Activated CD4-positive, alpha-beta memory T cell treated with anti-CD3 and anti-CD28 coated beads, Interleukin-2, amount 10 ng/mL, durations not matched to agents 7 days and 5 days (primary cell): ENCODE measurements around the gene ADGRD1. TPM values are rescaled to one million over a fixed set of nuclear protein-coding genes. Genes with fewer than 3 reads are reported as not detected.

Experiments used
- CTCF ChIA-PET: fragments of 350-600 bp; sonication (Branson Sonifier 250); formaldehyde crosslinking; loops from one replicate; lab custom pipeline; 2021; ENCODE audit warnings: antibody characterized with exemption, inconsistent platforms; lab: Charles Lee
- POLR2A ChIA-PET: fragments of 350-600 bp; sonication (Branson Sonifier 250); formaldehyde crosslinking; loops from one replicate; lab custom pipeline; 2021; ENCODE audit warnings: antibody characterized with exemption; lab: Charles Lee
- DNase-seq: peaks from one replicate; pipeline ENCODE4 v3.0.0-alpha.2; 2020
- H3K27ac Mint-ChIP-seq: one replicate; pipeline ENCODE4 v1.8.0; 2021; ENCODE audit warnings: mild to moderate bottlenecking, mixed read lengths
- H3K27me3 Mint-ChIP-seq: one replicate; pipeline ENCODE4 v1.8.0; 2021; ENCODE audit warnings: mixed read lengths
- H3K36me3 Mint-ChIP-seq: one replicate; pipeline ENCODE4 v1.8.0; 2021; ENCODE audit warnings: low read depth, mixed read lengths
- H3K4me1 Mint-ChIP-seq: one replicate; pipeline ENCODE4 v1.8.0; 2021; ENCODE audit warnings: mixed read lengths
- H3K4me3 Mint-ChIP-seq: one replicate; pipeline ENCODE4 v1.8.0; 2021; ENCODE audit warnings: mild to moderate bottlenecking, mixed read lengths
- H3K9me3 Mint-ChIP-seq: one replicate; pipeline ENCODE4 v1.8.0; 2021; ENCODE audit warnings: mixed read lengths
- total RNA-seq, 2 experiments: library from RNA; stranded (reverse); gene quantifications; one replicate each; pipeline ENCODE4 v1.2.3, GENCODE V29; 2021

The ADGRD1 gene
- total RNA-seq, 2 experiments from 2014 or later, result 0.23 TPM; not detected in 1

DNA sequence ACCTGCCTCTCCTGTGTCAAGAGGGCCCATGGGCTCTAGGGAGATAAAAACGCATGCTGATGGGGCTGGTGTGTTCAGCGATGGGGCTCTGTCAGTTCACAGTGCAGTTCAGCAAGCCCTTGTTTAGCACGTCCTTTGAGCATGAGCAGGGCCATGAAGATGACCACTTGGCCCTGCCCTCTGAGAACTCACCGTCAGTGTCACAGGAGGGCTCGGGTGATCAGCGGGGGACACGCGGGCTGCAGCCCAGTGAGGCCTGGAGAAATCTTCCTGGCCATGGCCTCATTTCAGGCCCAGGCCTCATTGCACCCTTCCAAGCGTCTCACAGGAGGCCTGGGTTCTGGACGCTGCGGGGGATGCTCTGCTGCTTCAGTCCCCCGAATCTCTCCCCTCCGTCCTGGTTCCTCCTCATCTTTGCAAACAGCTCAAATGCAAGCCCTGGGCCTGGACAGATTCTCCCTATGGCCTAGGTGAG, 181.6 kb downstream of the ADGRD1 start:
- Mint-ChIP-seq H3K4me3 (no peak overlapping the region), H3K9me3 (no peaks in the 10 kb centered on the region), H3K36me3 (no peaks in the 10 kb centered on the region), H3K4me1 (no peaks in the 10 kb centered on the region), H3K27ac (no peak overlapping the region), H3K27me3 (no peaks in the 10 kb centered on the region)
- DNase-seq, result peak; percentile 1
- ChIA-PET POLR2A (no interaction called here), CTCF (interaction anchor here (5.6 kb wide), 1 partner anchor 30 kb away, joined by 86 read pairs; no protein-coding TSS in a partner anchor)

DNA sequence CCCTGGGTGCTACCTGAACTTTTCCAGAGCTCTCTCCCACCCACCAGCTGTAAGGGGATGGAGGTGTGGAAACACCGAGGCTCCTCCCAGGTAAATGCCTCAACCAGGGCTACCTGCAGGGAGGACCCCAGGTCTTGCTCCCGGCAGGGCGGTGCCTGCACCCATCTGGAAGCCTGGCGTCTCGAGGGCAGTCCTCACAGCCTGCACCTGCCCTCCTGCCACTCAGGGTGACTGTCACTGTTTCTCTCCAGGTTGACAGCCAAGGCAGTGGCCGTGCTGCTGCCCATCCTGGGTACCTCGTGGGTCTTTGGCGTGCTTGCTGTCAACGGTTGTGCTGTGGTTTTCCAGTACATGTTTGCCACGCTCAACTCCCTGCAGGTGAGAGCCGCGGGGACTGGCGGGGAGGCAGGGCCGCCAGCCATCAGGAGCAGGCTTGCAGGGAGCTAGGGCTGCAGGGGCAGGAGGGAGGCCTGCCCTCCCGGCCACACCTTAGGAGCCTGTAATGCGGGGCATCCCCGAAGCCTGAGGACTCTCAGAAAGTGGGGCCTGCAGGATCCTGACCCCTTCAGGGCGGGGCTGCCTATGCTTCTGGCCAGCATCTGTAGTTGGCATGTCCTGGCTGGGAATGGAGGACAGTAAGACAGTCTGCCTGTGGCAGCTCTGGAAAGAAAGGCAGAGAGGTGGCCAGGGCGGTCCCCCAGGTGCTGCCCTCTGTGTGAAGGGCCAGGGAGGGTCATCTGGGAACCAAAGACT, 182.3 kb downstream of the ADGRD1 start:
- H3K27ac Mint-ChIP-seq, result no peak overlapping the region
- no peaks in the 10 kb centered on the region for H3K9me3 Mint-ChIP-seq

DNA sequence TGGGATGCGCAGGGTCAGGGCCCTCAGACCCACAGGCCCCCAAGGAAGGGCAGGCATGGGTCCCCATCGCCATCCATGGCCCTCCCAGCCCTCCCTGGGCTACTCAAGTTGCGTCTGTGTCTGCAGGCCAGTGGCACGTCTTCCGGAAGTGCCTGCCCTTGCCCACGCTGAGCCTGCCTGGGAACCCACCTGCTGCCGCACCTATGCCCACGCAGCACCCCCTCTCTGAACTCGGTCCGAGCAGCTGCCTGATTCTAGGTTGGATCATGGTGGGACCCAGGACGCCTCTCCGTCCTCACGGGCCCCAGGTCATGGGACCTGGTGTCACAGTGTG, 182.8 kb downstream of the ADGRD1 start:
- POLR2A ChIA-PET, result no interaction called here
- Mint-ChIP-seq H3K4me3 (no peak overlapping the region), H3K27ac (no peak overlapping the region), H3K9me3 (no peaks in the 10 kb centered on the region), H3K36me3 (no peaks in the 10 kb centered on the region), H3K27me3 (no peaks in the 10 kb centered on the region), H3K4me1 (no peaks in the 10 kb centered on the region)
- CTCF ChIA-PET, result no interaction called here
- no peak for DNase-seq

More for the DNA sequence above, 182.3 kb downstream of the ADGRD1 start:
- H3K4me1 Mint-ChIP-seq, result no peaks in the 10 kb centered on the region
- no peak overlapping the region for H3K4me3 Mint-ChIP-seq
- H3K36me3 Mint-ChIP-seq, result no peaks in the 10 kb centered on the region
- CTCF ChIA-PET, result no interaction called here
- no peaks in the 10 kb centered on the region for H3K27me3 Mint-ChIP-seq
- peak; percentile 8 for DNase-seq
- POLR2A ChIA-PET, result no interaction called here

DNA sequence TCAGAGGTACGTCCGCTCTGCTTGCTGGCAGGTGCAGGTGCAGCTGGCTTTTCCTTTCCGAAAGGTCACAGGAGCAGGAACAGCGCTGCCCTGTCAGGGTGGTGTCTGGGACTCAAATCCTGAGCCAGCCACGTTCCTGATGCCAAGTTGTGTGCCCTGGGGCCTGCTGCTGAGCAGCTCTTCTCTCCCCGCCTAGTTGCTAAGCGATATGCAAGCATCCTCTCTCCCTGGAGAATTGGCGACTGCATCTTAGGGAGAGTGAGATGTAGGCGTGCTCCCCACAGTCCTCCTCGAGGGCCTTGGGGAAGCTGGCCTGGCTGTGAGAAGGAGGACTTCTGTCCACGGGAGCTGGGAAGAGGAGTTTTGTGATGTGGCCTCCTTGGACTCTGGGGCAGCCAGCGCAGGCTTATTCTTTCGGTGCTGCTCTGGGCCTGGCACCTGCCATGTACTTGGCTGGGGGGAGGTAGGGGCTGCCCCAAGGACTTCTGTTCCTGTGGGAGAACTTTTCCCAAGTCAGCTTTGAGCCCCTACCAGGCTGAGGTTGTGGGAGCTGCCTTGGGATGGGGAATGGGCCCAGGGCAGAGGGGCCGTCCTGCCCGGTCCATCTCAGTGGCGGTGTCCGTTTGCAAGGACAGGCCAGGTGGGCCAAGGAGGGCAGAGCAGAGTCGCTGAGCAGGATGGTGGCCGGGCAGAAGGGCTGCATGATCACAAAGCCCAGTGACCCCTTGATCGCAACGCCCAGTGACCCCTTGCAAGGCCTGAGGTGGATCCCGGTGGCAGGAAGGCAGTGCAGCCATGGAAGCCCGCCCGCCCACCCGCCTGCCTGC, 183.5 kb downstream of the ADGRD1 start:
- no peaks in the 10 kb centered on the region for H3K36me3 Mint-ChIP-seq
- no peak overlapping the region for H3K27ac Mint-ChIP-seq
- peak; percentile 5 for DNase-seq
- no peaks in the 10 kb centered on the region for H3K27me3 Mint-ChIP-seq
- POLR2A ChIA-PET, result no interaction called here
- no peak overlapping the region for H3K4me3 Mint-ChIP-seq
- CTCF ChIA-PET, result no interaction called here
- no peaks in the 10 kb centered on the region for H3K9me3 Mint-ChIP-seq
- H3K4me1 Mint-ChIP-seq, result no peaks in the 10 kb centered on the region

DNA sequence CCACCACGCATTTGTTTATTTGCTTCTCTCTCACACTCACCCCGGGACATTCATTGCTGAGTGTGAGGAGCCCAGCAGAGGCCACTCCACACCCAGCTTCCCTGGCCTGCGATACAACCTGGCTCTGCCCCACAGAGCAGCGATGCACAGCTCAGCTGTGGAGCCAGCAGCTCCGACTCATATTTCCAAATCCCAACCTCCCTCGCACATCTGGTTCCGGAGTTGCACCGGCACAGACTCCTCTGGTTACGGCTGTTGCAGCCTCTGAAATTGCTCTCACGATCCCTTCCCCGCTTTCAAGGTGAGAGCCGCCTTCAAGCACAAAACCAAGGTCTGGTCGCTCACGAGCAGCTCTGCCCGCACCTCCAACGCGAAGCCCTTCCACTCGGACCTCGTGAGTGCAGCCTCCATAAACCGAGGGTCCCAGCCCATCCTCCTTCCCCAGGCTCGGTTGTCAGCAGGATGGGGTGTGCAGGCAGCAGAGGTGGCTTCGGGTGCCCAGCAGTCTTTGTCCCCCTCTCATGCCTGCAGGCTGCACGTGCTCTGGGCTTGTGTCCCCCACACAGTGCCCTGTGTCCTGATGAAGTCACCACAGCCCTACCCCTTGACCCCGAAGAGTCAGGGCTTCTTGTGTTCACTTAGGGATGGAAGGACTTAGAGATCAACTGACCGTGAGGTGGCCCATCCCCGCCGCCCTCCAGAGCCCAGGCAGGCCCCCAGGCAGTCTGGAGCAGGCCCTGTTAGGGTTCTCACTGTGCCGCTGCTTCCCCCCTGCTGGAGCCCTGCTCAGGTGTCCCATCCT, 184.3 kb downstream of the ADGRD1 start:
- DNase-seq, result peak; percentile 3
- no peaks in the 10 kb centered on the region for H3K4me1 Mint-ChIP-seq
- no peaks in the 10 kb centered on the region for H3K36me3 Mint-ChIP-seq
- no peak overlapping the region for H3K27ac Mint-ChIP-seq
- no peaks in the 10 kb centered on the region for H3K9me3 Mint-ChIP-seq
- POLR2A ChIA-PET, result no interaction called here
- no peaks in the 10 kb centered on the region for H3K27me3 Mint-ChIP-seq
- CTCF ChIA-PET, result no interaction called here
- no peak overlapping the region for H3K4me3 Mint-ChIP-seq

DNA sequence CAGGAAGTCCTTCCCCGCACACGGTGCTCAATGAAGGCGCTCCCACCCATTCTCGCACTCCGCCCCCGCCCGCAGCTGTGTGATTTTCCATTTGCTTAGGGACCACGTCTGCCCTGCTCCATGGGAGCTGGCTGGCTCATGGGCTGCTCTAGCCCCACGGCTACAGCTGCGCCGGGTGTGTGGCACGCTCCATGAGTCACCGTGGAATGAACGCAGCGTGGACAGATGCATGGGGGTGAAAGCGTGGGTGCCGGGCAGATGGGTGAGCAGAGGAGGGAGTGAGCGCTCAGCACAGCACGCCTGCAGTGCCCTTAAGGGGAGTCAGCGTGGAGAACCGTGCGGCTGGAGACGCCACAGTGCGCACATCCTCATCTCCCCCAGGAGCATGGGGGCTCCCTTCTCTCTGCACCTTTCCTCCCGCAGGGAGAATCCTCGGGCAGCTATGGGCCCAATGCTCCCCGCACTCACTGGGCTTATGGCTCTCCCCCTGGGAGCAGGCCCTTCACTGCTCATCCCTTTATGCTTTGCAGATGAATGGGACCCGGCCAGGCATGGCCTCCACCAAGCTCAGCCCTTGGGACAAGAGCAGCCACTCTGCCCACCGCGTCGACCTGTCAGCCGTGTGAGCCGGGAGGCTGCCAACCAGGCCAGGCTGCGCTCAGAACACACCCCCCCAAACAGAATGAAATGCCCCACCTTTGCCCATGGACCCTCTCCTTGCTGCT, 185.1 kb downstream of the ADGRD1 start:
- Mint-ChIP-seq H3K36me3 (no peaks in the 10 kb centered on the region), H3K27me3 (no peaks in the 10 kb centered on the region), H3K4me3 (no peak overlapping the region), H3K27ac (no peak overlapping the region), H3K9me3 (no peaks in the 10 kb centered on the region), H3K4me1 (no peaks in the 10 kb centered on the region)
- ChIA-PET CTCF (no interaction called here), POLR2A (no interaction called here)
- peak; percentile 7 for DNase-seq

DNA sequence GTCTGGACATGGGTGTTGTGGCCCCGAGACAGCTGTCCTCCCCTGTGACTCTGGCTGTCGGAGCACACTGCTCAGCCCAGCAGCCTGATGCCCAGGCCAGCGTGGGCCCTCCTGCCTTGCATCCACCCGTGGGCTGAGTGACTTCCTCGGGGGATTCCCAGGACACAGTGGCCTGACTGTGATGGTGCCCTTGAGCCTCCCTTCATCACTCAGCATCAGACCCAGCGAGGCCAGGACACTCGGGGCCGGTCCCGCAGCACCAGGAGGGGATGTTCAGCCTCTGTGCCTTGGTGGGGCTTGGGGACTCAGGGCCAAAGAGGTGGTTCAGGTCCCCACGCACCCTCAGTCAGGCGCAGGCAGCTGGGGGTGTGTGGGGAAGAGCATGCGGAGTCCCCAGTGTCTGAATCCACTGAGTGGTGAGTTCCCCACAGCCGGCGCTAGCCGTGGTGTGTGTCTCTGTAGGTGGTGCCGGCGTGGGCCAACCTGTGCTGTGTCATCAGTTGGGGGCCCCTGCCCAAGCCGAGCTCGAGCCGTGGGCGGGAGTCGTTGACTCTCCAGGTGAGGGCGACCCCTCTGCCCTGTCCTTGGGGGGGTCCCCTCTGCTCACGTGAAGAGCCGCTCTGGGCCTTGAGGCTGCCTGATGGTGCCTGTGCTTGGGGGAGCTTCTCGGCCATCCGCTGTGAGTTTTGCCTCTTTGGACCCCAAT, 185.8 kb downstream of the ADGRD1 start:
- Mint-ChIP-seq H3K4me1 (no peaks in the 10 kb centered on the region), H3K9me3 (no peaks in the 10 kb centered on the region), H3K36me3 (no peaks in the 10 kb centered on the region), H3K27ac (no peak overlapping the region), H3K27me3 (peaks cover 4% of the 10 kb centered on the region), H3K4me3 (no peak overlapping the region)
- ChIA-PET POLR2A (no interaction called here), CTCF (no interaction called here)
- DNase-seq, result no peak

GRCh38 chr12:131140069-131140435, 186.3 kb downstream of the ADGRD1 start:
- no peaks in the 10 kb centered on the region for H3K4me1 Mint-ChIP-seq
- H3K4me3 Mint-ChIP-seq, result no peak overlapping the region
- no peak for DNase-seq
- ChIA-PET POLR2A (no interaction called here), CTCF (no interaction called here)
- peaks cover 4% of the 10 kb centered on the region for H3K27me3 Mint-ChIP-seq
- H3K36me3 Mint-ChIP-seq, result no peaks in the 10 kb centered on the region
- no peaks in the 10 kb centered on the region for H3K9me3 Mint-ChIP-seq
- no peak overlapping the region for H3K27ac Mint-ChIP-seq

- Mint-ChIP-seq H3K27me3 (peaks cover 4% of the 10 kb centered on the region), H3K27ac (no peak overlapping the region), H3K4me1 (no peaks in the 10 kb centered on the region), H3K9me3 (no peaks in the 10 kb centered on the region), H3K36me3 (no peaks in the 10 kb centered on the region), H3K4me3 (no peak overlapping the region)
- DNase-seq, result no peak
- POLR2A ChIA-PET, result no interaction called here
- CTCF ChIA-PET, result no interaction called here
Measured at GRCh38 chr12:131140697-131141096, 187.0 kb downstream of the ADGRD1 start.

DNA sequence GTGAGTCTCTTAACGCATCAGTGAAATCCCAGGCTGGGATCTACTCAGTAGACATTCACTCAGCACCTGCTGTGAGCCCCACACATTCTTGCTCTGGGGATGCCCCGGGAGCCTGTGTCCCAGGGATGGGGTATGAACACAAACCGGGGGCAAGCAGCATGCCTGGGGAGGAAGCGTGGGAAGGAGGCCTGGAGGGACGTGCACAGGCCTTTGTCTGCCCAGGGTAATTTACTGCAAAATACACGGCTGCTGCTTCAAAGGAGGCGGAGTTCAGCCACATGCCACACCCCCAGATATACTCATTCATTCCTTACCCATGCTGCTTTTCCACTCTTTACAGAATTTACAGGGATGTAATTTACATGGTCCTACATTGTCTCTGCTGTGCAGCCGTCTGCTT, 187.8 kb downstream of the ADGRD1 start:
- DNase-seq, result peak; percentile 6
- ChIA-PET CTCF (no interaction called here), POLR2A (no interaction called here)
- Mint-ChIP-seq H3K4me1 (no peaks in the 10 kb centered on the region), H3K4me3 (no peak overlapping the region), H3K9me3 (no peaks in the 10 kb centered on the region), H3K27ac (no peak overlapping the region), H3K36me3 (no peaks in the 10 kb centered on the region), H3K27me3 (peaks cover 6% of the 10 kb centered on the region)

- DNase-seq, result peak; percentile 7
- no peaks in the 10 kb centered on the region for H3K36me3 Mint-ChIP-seq
- ChIA-PET POLR2A (no interaction called here), CTCF (no interaction called here)
- no peaks in the 10 kb centered on the region for H3K9me3 Mint-ChIP-seq
- peaks cover 16% of the 10 kb centered on the region for H3K27me3 Mint-ChIP-seq
- no peak overlapping the region for H3K4me3 Mint-ChIP-seq
- no peak overlapping the region for H3K27ac Mint-ChIP-seq
- H3K4me1 Mint-ChIP-seq, result no peaks in the 10 kb centered on the region
Measured at GRCh38 chr12:131142891-131143657, 189.4 kb downstream of the ADGRD1 start.
